GM10847 (cell line): ENCODE results near the gene SERTAD3.

ENCODE experiments used
- POLR2A ChIP-seq: IDR thresholded peaks from 2 replicates; pipeline ENCODE4 v1.6.1; 2011; ENCODE audit not compliant: insufficient read length; ENCODE audit errors: extremely low read depth

The SERTAD3 gene

DNA sequence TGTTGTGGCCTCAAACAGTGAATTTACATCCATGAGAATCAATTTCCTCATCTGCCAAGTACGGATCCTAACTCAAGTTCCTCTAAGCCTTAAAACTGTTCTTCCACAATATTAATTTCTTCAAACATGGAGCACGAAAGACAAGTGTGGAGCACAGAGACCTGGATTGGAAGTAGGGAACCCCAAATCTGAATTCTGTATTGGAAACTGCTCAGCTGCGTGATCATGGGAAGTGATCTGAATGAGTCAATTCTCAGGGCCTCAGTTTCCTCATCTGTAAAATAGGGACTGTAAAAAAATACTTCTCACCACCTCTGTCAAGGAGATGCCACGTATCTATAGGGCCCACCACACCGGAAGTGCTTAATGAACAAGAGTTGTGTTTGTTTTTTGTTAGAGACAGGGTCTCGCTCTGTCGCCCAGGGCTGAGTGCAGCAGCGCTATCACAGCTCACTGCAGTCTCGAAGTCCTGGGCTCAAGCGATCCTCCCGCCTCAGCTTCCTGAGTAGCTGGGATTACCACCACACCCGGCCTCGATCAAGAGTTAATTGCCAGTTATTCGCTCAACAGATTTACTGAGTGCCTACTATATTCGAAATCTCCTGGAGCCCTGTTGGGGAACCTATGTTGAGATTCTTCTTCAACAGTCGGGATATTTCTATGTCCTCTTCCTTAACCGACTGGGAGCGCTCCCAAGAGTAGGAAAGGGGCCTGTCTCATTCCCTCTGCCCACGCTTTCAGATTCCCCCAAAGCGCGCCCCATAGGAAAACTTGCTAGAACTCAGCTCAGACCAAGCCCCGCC is 1.6 kb downstream of the SERTAD3 start:
- no peak for TF ChIP-seq POLR2A

DNA sequence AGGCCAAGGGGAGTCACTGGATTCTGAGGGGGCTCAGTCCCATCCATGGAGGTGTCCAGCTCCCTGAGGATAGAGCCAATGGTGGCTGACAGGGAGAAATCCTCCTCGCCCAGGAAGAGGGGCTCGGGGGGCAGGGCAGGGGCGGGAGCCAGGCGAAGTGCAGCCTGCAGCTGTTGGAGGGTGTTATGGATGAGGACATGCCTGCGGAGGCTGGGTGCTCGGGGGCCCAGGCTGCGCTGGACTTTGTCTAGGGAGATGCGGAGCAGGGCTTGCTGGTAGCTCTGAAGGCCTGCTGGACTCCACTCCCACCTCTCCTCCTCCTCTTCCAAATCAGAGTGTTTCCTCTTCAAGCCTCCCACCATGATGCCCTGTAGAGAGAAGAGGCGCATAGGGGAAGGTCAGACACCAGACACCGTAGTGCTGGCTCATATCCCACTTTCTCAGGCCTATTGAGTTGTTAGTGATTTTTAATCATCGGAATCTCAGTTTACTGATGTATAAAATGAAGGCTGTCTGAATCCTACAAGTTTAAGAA is 2.3 kb downstream of the SERTAD3 start:
- no peak for TF ChIP-seq POLR2A

DNA sequence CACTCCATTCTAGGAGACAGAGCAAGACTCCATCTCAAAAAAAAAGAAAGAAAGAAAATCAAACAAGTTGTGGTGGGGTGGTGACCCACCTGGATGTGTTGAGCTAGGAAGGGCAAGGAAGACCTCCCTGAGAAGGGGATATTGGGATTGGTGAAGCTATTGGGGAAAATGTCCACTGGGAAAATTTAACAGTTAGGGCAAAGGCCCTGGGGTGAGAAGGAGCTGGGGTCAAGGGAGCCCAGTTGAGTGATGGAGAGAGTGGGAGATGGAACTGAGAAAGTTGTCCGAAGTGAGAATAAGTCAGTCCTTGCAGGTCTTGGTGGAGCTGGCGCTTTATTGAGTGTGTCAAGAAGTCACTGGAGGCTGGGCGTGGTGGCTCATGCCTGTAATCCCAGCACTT is 5.9 kb downstream of the SERTAD3 start:
- TF ChIP-seq POLR2A: no peak

DNA sequence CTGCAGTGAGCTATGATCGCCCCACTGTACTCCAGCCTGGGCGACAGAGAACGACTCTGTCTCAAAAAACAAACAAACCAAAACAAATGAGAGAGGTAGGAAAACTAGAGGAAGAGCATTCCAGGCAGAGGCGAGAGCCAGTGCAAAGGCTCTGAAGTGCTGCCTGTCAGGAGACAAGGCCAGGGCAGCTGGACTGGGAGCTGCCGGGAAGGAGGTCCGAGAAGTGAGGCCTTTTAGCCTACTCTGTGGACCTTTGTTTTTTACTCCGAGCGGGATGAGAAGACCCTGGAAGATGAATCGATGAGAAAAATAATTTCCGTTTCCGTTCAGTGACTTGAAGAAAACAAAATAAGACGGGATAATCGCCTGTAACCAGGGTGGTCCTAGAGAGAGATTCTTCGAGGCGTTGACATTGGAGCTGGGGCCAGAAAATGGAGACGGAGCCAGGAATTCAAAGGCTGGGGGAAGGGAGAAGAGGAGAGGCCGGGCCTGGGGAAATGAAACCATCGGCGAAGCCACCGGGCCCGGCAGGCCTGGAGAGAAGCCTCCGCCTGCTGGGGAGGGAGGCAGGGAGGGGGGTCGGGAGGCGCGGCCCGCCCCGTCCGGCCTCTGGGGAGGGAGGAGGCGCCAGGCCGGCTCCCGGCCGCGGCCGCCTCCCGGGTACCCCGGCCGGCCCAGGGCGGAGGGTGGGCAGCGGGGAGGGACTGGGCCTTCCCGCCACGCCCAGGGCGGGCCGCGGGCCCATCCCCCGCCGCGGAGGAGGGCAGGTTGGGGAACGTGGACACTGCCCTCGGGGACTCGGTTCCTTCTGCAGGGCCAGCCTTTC is 10.5 kb downstream of the SERTAD3 start:
- TF ChIP-seq POLR2A: peak; percentile 42

DNA sequence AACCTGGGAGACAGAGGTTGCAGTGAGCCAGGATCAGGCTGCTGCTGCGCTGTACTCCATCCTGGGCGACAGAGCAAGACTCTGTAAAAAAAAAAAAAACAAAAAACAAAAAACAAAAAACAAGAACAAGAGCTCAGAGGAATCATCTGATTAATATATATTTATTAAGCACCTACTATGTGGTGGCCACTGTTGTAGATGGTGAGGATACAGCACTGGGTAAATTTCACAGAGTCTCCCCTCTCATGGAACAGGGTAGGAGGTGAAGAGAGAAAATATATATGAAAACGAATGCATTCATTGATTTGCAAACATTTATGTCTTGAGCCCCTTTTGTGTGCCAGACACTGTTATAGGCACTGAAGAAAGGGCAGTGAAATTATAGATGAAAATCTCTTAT is 12.4 kb downstream of the SERTAD3 start:
- TF ChIP-seq POLR2A: no peak

DNA sequence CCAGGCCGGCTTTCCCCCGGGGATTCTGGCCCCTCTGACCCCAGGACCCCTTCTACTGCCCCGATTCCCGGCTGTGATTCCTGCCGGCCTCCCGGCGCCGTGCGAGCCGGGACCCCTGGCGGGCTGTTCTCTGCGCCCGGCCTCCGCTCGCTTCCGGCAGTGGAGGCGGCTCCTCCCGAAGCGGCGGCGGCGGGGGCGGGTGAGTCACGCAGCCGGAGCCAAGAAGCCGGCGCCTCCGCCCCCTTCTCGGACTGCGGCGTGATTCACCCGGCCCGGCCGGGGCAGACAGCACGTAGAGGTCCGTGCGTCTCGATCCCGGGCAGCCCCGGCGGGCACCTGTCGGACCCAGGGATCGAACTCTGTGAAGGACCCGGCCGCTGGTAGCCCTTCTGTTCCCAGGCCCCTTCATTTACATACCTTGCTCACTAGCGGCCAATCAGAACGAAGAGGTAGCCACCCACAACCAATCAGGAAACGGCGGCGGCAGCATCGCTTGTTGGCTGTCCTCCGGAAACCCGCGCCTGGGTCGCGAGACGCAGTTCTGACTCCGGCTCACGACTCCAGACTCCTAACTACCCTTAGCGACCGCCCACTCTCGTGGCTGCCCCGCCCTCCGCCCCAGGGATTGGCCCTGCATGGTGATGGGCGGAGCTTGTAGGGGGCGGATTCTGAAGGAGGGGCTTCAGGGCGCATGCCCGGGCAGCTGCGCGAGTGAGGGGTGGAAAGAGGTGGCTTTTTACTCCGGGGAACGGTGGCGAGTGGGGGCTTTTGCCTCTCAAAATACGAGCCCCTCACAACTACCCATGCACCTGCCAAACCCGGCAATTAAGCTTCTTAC is 18.5 kb downstream of the SERTAD3 start, which contains the start of gene SERTAD1:
Gene SERTAD1, minus strand, starts transcription at position 543 of the 838 bp plus-strand sequence. CDS start 2,446 bp downstream, outside the sequence.
- peak; percentile 99 for TF ChIP-seq POLR2A

DNA sequence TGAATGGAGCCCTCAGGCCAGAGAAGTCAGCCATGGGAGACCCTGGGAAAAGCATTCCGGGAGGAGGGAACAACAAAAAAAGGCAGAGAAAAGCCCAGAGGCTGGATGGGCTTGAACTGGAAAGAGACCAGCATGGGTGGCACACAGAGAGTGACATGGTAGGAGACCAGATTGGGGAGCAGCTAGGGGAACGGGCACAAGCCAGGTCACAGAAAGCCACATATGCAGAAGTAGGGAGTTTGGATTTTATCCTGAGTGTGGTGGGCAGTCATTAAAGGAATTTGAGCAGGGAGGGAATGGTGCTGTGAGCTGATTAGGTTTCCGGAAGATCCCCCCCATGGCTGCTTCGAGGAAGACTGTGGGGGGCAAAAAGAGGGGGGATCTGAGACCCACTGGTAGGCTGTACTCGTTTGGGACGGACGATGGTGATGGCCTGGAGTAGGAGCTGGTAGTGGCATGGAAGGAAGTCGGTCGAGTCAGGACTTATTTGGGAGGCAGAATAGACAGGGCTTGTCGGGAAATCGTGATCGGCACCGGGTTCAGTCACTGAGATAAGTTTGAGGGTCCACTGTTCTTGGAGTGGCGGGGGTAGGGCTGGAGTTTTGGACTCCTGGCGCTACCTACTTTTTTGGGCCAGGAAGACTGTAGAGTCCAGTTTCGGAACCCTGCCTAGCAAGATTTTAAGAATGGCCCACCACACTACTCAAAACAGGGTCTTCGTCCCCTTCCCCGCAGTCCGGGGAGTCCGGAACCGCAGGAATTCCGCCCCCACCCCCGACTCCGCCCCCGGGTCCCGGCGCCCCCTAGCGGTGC is 19.3 kb downstream of the SERTAD3 start:
- no peak for TF ChIP-seq POLR2A

DNA sequence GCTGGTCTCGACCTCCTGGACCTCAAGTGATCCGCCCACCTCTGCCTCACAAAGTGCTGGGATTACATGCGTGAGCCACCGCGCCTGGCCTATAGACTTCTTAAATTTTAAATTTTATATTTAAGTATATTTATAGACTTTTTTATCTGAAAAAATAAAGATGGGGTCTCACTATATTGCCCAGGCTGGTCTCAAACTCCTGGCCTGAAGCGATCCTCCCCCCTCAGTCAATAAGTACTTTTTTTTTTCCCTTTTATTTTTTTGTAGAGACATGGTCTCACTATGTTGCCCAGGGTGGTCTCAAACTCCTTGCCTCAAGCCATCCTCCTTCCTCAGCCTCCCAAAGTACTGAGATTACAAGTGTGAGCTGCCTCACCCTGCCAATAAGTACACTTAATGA is 20.2 kb downstream of the SERTAD3 start:
- no peak for TF ChIP-seq POLR2A

DNA sequence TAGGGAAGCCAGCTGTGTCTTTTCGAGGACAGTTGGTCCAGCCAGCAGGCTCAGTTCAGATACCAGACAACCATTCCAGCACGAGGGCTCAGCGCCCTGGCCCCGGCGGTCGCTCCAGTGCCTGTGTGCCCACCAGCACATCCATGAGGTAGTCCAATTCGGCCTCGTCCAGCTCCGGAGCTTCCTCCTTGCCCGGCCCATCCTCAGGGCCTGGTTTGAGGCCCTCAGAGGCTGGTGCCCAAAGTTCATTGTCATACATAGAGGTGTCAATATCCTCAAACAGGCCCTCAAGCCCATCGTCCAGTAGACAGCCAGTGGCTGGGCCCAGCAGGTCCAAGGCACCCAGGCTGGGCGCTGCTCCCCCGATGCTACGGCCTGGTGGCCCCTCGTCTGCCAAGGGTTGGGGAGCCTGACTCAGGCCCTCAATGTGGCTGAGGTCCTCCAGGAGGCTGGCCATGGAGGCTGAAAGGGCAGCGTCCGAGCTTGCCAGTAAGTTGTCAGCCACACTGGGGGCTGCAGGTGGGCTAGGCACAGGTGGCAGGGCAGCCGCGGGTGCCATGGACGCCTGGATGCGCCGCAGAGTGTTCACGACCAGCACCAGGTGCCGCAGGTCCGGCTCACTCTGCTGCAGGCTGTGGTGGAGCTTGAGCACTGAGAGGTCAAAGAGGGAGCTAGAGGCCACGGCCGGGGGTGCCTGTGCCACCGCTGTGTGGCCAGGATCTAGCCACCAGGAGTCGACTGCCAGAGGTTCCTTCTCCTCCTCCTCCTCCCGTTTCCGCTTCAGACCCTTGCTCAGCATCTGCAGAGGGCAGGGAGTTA is 21.2 kb downstream of the SERTAD3 start:
- TF ChIP-seq POLR2A: no peak

DNA sequence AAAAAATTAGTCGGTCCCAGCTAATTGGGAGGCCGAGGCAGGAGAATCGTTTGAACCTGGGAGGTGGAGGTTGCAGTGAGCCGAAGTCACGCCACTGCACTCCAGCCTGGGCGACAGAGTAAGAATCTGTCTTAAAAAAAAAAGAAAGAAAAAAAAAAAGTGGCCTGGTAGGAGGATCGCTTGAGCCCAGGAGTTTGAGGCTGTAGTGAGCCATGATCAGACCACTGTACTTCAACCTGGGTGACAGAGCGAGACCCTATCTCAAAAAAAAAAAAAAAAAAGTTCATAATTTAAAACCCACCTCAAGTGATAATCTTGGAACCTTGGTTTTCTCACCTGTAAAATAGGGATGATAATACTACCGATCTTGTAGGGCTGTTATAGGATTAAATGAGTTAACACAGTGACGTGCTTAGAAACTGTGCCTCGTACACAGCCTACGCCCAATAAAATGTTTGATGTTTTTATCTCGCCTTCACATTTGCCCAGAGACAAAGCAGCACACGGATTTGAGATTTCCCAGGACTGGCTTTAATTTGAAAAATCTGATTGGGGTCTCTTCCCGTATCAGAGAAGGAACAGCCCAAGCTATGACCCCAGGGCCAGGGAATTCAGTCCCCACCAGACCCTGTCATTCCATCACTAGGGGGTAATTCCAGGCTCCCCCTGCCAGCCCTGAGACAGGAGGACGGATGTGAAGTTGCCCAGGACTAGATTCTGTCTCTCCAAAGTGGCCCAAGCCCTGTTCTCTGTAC is 22.0 kb downstream of the SERTAD3 start:
- TF ChIP-seq POLR2A: no peak

DNA sequence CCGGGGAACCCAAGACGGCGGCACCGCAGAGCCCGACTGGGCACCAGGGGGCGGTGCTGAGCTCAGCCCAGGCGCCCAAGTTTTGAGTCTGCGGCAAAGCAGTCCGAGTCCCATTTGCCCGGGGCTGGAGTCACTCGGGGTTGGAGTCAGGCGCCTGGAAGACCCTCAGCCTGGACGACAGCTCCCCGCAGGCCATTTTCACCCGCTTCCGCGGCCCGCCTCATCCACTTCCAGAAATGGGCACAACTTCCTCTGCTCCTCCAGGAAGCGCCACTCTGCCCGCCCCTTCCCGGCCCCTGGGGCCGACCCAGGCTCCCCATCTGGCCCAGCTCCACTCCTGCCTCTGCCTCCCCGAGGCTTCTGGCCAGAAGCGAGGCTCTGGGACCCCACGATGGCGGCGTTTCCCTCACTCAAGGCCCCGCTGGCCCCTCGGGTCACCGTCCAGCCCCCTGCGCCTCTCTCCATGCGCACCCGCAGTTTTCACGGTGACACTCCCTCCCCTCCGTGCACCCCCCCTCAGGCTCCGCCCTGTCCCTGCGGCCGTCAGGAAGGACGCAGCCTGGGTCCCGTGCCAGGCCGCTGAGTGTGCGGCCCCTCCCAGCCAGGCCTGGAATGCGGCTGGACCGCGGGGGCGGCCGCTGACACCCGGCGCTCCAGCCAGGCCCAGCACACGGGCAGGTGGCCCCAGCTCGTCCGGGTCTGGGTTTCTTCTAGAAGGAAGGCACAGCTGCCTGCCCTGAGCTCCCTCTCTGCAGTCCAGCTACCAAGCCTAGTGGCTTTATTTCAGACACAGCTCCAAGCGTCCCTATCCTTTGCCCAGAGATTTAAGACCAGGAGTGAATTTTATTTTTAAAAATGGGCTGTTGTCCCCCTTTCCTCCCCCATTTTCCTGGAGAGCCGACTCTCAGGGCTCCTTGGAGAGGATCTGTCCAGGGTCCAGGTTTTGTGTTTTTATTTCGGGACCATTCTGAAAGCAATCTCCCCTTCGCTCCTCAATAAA is 23.1 kb downstream of the SERTAD3 start:
- peak; percentile 77 for TF ChIP-seq POLR2A

DNA sequence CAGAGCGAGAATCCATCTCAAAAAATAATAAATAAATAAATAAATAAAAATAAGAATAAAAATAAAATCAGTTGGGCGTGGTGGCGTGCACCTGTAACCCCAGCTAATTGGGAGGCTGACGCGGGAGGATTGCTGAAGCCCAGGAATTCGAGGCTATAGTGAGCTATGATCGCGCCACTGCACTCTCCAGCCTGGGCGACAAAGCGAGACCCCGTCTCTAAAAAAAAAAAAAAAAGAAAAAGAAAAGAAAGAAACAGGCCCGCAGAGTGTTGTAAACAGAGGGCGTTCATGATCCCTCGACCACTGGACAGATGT is 23.7 kb downstream of the SERTAD3 start:
- TF ChIP-seq POLR2A: no peak

DNA sequence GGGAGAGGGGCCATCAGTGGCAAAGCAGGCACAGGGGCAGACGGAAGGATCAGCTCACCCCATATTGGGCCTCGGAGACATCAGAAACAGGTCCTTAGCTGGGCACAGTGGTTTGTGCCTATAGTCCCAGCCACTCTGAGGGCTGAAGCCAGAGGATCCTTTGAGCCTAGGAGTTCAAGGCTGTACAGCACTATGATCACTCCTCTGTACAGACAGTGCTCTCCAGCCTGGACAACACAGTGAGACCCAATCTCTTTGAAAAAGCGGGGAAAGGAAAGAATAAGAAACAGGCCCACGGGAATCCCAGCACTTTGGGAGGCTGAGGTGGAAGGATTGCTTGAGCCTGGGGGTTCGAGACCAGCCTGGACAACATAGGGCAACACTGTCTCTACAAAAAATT is 24.4 kb downstream of the SERTAD3 start:
- TF ChIP-seq POLR2A: no peak
